ENCODE results near the gene RPUSD3.
"Not testable (repeated sequence)": the region's sequence is repeated elsewhere in the genome, so short reads cannot be mapped to it uniquely, and the experiment has no call there.

Gene RPUSD3

GRCh38 chr3:9855594-9855993, 11.8 kb upstream of the RPUSD3 start:
- TF ChIP-seq CTCF (IDR thresholded peaks at IDR 0.05; ENCODE audit: insufficient read depth, missing control alignments) = no peak
- FAIRE-seq (no peak), DNase-seq (ENCODE audit: insufficient read length, low spot score) (no peak)

- DNase-seq (ENCODE audit: insufficient read length, low spot score); FAIRE-seq: not testable (repeated sequence)
Measured at GRCh38 chr3:9854291-9854940, 10.6 kb upstream of the RPUSD3 start.

GRCh38 chr3:9852528-9852927, 8.7 kb upstream of the RPUSD3 start:
- no peak for TF ChIP-seq CTCF (IDR thresholded peaks at IDR 0.05; ENCODE audit: insufficient read depth, missing control alignments)
- DNase-seq (ENCODE audit: insufficient read length, low spot score) (no peak), FAIRE-seq (no peak)

- not testable (repeated sequence) for FAIRE-seq; DNase-seq (ENCODE audit: insufficient read length, low spot score)
Measured at GRCh38 chr3:9851926-9852325, 8.1 kb upstream of the RPUSD3 start.

GRCh38 chr3:9851383-9851782, 7.6 kb upstream of the RPUSD3 start:
- DNase-seq (ENCODE audit: insufficient read length, low spot score); FAIRE-seq: not testable (repeated sequence)

- not testable (repeated sequence) for DNase-seq (ENCODE audit: insufficient read length, low spot score); FAIRE-seq
- peak; percentile 54 for TF ChIP-seq CTCF (IDR thresholded peaks at IDR 0.05; ENCODE audit: insufficient read depth, missing control alignments)
Measured at GRCh38 chr3:9848860-9849259, 5.1 kb upstream of the RPUSD3 start.

- FAIRE-seq; DNase-seq (ENCODE audit: insufficient read length, low spot score): not testable (repeated sequence)
Measured at GRCh38 chr3:9847870-9848269, 4.1 kb upstream of the RPUSD3 start.

- DNase-seq (ENCODE audit: insufficient read length, low spot score) = no peak
- TF ChIP-seq CTCF (IDR thresholded peaks at IDR 0.05; ENCODE audit: insufficient read depth, missing control alignments) = no peak
Measured at GRCh38 chr3:9846931-9847488, 3.2 kb upstream of the RPUSD3 start.

GRCh38 chr3:9846231-9846630, 2.4 kb upstream of the RPUSD3 start:
- TF ChIP-seq CTCF (IDR thresholded peaks at IDR 0.05; ENCODE audit: insufficient read depth, missing control alignments) = no peak
- FAIRE-seq = no peak
- no peak for DNase-seq (ENCODE audit: insufficient read length, low spot score)

More at GRCh38 chr3:9846931-9847488, 3.2 kb upstream of the RPUSD3 start:
- no peak for FAIRE-seq
